ENCODE measurements around the gene TCERG1L.

DNA sequence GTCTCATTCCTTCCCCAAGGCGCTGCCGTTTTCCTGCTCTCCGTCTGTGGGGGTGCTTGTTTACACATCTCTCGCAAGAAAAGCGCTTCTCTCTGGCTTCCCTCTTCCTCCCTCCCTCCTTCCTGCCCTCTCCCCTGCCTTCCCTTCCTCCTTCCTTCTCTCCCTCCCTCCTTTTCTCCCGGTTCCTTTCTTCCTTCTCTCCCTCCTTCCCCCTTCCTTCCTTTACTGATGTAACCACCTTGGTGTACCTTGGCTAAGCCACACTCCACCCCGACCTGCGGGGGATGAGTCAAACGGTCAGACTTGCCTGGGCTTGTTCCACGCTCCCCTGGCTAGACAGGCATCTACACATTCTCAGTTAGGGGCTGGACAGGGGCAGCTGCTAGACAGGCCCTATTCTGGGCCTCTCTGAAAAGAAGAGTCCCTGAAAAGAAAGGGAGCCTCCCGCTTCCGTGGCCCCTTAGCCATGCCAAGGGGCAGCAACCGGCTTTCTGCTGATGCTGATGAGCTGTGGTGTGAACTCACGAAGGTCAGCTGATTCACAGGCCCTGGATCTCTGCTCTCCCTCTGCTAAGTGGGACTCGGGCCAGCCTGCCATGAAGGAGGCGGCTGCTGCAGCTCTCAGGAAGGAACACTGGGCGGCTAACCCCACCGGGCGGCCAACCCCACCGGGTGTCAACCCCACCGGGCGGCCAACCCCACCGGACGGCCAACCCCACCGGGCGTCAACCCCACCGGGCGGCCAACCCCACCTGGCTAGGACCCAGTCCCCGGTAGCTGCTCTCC, 216.8 kb downstream of the TCERG1L start:
- TF ChIP-seq, protein P1, sequence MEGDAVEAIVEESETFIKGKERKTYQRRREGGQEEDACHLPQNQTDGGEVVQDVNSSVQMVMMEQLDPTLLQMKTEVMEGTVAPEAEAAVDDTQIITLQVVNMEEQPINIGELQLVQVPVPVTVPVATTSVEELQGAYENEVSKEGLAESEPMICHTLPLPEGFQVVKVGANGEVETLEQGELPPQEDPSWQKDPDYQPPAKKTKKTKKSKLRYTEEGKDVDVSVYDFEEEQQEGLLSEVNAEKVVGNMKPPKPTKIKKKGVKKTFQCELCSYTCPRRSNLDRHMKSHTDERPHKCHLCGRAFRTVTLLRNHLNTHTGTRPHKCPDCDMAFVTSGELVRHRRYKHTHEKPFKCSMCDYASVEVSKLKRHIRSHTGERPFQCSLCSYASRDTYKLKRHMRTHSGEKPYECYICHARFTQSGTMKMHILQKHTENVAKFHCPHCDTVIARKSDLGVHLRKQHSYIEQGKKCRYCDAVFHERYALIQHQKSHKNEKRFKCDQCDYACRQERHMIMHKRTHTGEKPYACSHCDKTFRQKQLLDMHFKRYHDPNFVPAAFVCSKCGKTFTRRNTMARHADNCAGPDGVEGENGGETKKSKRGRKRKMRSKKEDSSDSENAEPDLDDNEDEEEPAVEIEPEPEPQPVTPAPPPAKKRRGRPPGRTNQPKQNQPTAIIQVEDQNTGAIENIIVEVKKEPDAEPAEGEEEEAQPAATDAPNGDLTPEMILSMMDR (IDR thresholded peaks at IDR 0.05) = no peak
- TF ChIP-seq POLR2A (IDR thresholded peaks at IDR 0.05) = no peak
